ENCODE data around the gene CALCB. TPM values are rescaled to one million over a fixed set of nuclear protein-coding genes. Genes with fewer than 3 reads are reported as not detected.

CALCB gene
- total and polyA plus RNA-seq, 2 donors (not counting 3 experiments of a cell fraction or from before 2014, with no cell fraction given): not detected

- POLR2A ChIA-PET: no interaction called here
- no TSS peak for BruUV-seq (replicated peaks)
These were observed 1.8 kb downstream of the CALCB start for GRCh38 chr11:15075162-15075526.

More at GRCh38 chr11:15075162-15075526, 1.8 kb downstream of the CALCB start:
- Histone ChIP-seq H3K27me3 (ENCODE audit: control insufficient read depth in 2 of 2, insufficient read depth in 2 of 2, low read length in 2 of 2) (peaks cover 15 to 18% of the 10 kb centered on the region in 2 experiments), H3K36me3 (ENCODE audit: control insufficient read depth in 2 of 2, extremely low read depth in 1 of 2, insufficient read depth in 2 of 2, low read length in 2 of 2) (no peaks in the 10 kb centered on the region), H4K20me1 (replicated peaks; ENCODE audit: control insufficient read depth, extremely low read depth, insufficient read depth, low read length) (no peaks in the 10 kb centered on the region), H3K4me3 (replicated peaks in 1 of 3; ENCODE audit: insufficient read depth in 1 of 3, low read depth in 1 of 3, low read length in 3 of 3) (no peak overlapping the region), H3K27ac (ENCODE audit: insufficient read depth, low read depth, low read length) (no peak overlapping the region), H3K9ac (replicated peaks; ENCODE audit: extremely low read depth, insufficient read depth, low read length) (no peak overlapping the region), H2AFZ (ENCODE audit: low read depth, low read length) (no peak overlapping the region), H3K9me1 (replicated peaks; ENCODE audit: control insufficient read depth, extremely low read depth, insufficient read depth, low read length) (no peaks in the 10 kb centered on the region), H3K9me3 (replicated peaks; ENCODE audit: control insufficient read depth, insufficient read depth, low read length) (no peaks in the 10 kb centered on the region), H3K79me2 (ENCODE audit: control insufficient read depth, insufficient read depth, low read length) (no peaks in the 10 kb centered on the region), H3K4me1 (ENCODE audit: control insufficient read depth, extremely low read depth, insufficient read depth, low read length) (no peaks in the 10 kb centered on the region), H3K4me2 (ENCODE audit: insufficient read depth, low read length) (no peak overlapping the region)
- TF ChIP-seq CTCF (IDR thresholded peaks at IDR 0.05; ENCODE audit: extremely low read depth in 1 of 2, insufficient read depth in 1 of 2, low read depth in 1 of 2, low read length in 2 of 2) (no peak), POLR2A (IDR thresholded peaks at IDR 0.05; ENCODE audit: low read depth, low read length) (no peak), EZH2 (IDR thresholded peaks at IDR 0.05; ENCODE audit: borderline replicate concordance, low read depth, low read length, severe bottlenecking) (no peak), JUN (IDR thresholded peaks at IDR 0.05; ENCODE audit: borderline replicate concordance, insufficient read depth, insufficient read length, low read depth) (no peak), POLR2AphosphoS5 (IDR thresholded peaks at IDR 0.05; ENCODE audit: insufficient read depth, low read depth, low read length) (no peak), FOS (IDR thresholded peaks at IDR 0.05; ENCODE audit: borderline replicate concordance, insufficient read depth, low read length) (no peak), MYC (IDR thresholded peaks at IDR 0.05; ENCODE audit: low read depth, low read length) (no peak), GATA2 (IDR thresholded peaks at IDR 0.05; ENCODE audit: insufficient read depth, insufficient read length, low read depth, low read length) (no peak)
- TF ChIP-seq, protein P1, sequence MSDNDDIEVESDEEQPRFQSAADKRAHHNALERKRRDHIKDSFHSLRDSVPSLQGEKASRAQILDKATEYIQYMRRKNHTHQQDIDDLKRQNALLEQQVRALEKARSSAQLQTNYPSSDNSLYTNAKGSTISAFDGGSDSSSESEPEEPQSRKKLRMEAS (IDR thresholded peaks at IDR 0.05; ENCODE audit: insufficient read depth, insufficient read length): no peak
- FAIRE-seq (no peak), DNase-seq (ENCODE audit: low read depth, low spot score) (no peak)
- intact Hi-C loops (cut with micrococcal nuclease) (loop anchor here (1.0 to 5.0 kb wide), 5 partner anchors 100 to 538 kb away; no protein-coding TSS in a partner anchor), dilution Hi-C loops (cut with MboI; ENCODE audit: extremely low pct_ligation_motif_present, low sequenced_read_pairs) (no loop called here)
- CTCF ChIA-PET: interaction anchor here (0.6 to 4.4 kb wide), 16 partner anchors 10 to 538 kb away, joined by 3 to 119 read pairs (median 4); no protein-coding TSS in a partner anchor

Measured in endothelial cell of umbilical vein (primary cell).